Stimulated activated CD4-positive, alpha-beta T cell treated with anti-CD3 and anti-CD28 coated beads, Interleukin-15, amount 100 ng/mL, for 48 hours (primary cell): Measurements from ENCODE around the gene ANKS3.

Source experiments
- DNase-seq, 2 donors: peaks; one replicate each; pipeline ENCODE4 v3.0.0-alpha.2; 2020; ENCODE audit warnings: low read depth in 2 of 2

ANKS3 gene, protein sequence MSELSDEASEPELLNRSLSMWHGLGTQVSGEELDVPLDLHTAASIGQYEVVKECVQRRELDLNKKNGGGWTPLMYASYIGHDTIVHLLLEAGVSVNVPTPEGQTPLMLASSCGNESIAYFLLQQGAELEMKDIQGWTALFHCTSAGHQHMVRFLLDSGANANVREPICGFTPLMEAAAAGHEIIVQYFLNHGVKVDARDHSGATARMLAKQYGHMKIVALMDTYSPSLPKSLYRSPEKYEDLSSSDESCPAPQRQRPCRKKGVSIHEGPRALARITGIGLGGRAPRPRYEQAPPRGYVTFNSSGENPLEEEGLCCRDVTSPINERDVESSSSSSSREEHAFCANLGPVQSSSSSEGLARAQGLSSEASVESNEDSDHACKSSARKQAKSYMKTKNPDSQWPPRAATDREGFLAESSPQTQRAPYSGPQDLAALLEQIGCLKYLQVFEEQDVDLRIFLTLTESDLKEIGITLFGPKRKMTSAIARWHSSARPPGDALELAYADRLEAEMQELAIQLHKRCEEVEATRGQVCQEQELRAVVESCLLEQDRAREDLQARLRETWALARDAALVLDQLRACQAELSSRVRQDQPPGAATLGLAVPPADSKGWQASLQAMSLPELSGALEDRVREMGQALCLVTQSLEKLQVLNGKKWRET

DNA sequence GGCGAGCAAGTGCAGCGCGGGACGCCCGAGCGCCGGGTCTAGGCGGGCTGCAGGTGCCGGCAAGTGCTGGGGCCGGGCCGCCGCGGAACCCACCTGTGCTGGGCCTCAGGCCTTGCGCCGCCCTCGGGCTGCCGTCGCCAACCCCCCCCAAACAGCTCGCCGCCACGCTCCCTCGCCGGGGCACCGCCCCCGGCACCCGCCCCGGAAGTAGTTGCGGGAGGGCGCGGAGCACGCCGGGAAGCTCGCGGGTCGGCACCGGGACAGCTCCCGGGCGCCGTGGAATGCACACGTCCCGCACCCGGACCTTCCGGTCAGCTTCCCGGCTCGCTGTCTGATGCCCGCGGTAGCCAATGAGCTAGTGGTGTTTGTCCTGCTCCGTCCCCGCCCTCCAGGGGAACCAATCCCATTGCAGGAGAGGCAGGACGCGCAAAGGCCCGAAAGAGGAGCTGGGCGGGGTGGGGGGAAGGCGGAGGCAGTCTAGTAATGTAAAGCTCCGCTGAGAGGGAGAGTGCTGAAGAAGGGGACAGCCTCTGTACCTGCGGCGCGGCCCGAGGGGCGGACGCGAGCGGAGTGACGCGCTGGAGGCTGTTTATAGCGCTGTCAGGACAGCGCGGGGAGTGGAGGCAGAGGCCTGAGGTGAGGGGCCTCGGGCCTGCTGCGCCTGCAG, at the start of gene ANKS3, which contains the start of gene DNAAF8:
ANKS3 (minus strand) TSS at position 209 of the 667 bp plus-strand sequence. CDS start 4,122 bp downstream, outside the sequence.
DNAAF8 (plus strand) TSS at position 475 of the 667 bp plus-strand sequence. CDS start 1,978 bp downstream, outside the sequence.
- peak; percentile 58 to 72 for DNase-seq

DNA sequence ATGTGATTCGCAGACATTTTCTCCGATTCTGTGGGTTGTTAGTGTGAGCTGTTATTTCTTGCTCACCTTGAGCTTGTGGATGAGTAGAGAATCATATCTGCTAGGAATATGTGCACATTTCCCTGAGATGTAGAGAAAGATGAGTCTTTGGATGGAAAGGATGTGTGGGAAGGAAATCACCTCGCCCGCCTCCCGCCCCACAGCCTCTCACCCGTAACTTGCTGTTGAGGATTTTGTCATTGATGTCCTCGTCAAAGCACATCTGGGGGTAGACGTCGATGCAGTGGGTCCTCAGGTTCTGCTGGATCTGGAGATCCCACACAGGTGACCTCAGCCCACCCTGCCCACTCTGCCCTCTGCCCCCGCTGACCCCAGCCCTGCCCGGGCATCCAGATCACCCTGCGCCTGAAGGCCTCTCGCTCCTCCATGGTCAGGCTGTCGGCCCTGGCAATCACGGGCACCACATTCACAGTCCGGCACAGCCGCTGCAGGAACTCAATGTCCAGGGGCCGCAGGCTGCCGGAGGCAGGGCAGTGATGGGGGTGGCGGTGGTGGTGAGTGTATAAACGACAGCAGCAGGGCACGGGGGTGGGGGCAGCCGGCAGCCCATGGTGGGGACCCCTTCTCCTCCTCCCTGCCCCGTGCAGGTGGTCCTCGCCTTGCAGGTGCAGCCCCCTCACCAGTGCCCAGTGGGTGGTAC, 49.3 kb upstream of the ANKS3 start:
- DNase-seq: no peak

DNA sequence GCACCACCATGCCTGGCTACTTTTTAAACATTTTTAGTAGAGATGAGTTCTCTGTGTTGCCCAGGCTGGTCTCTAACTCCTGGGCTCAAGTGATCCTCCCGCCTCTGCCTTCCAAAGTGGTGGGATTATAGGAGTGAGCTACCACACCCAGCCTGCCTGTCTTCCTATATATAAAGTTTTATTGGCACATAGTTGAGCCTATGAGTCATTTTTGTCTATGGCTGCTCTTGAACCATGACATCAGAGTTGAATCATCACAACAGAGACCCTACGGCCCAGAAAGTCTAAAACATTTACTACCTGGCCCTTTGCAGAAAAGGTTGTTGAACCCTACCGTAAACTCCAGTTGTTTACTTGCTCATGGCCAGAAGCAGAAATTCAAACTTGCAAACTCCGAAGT, 46.2 kb upstream of the ANKS3 start:
- no peak for DNase-seq

- no peak for DNase-seq
These were observed 44.0 kb upstream of the ANKS3 start for GRCh38 chr16:4778050-4778392.

DNA sequence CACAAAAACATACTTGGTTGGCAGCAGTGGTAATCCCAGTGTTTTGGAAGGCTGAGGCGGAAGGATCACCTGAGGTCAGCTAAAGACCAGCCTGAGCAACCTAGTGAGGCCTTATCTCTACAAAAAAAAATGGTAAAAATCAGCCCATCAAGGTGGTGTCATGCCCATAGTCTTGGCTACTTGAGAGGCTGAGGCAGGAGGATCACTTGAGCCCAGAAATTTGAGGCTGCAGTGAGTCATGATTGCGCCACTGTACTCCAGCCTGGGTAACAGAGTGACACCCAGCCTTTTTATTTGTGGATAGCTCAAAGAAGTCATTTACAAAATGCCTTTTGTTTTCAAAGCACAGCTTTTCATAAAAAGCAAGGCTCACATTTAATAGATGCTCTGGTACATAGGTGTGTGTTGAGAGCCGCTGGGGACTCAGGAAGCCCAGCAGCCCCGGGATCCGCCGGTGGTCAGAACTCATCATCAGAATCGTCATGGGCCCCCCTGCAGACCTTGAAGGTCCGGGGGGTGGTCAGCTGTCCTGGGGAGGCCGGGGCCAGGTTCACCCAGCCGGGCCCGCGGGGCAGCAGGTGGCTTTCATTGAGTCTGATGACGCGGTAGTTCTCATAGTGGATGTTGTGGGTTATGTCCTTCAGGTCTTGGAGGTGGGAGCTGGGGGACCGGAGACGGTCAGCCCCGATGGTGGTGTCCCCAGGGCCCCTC, 43.4 kb upstream of the ANKS3 start:
- DNase-seq: no peak

- no peak for DNase-seq
These were observed 42.2 kb upstream of the ANKS3 start for GRCh38 chr16:4776141-4776705.

- no peak for DNase-seq
These were observed 40.9 kb upstream of the ANKS3 start for GRCh38 chr16:4775005-4775404.

- DNase-seq: no peak
These were observed 38.3 kb upstream of the ANKS3 start for GRCh38 chr16:4772351-4772750.

GRCh38 chr16:4771646-4772045, 37.6 kb upstream of the ANKS3 start:
- no peak for DNase-seq

- DNase-seq: no peak
These were observed 35.2 kb upstream of the ANKS3 start for GRCh38 chr16:4769306-4769638.

GRCh38 chr16:4768549-4769305, 34.7 kb upstream of the ANKS3 start:
- peak; percentile 85 to 88 for DNase-seq

DNA sequence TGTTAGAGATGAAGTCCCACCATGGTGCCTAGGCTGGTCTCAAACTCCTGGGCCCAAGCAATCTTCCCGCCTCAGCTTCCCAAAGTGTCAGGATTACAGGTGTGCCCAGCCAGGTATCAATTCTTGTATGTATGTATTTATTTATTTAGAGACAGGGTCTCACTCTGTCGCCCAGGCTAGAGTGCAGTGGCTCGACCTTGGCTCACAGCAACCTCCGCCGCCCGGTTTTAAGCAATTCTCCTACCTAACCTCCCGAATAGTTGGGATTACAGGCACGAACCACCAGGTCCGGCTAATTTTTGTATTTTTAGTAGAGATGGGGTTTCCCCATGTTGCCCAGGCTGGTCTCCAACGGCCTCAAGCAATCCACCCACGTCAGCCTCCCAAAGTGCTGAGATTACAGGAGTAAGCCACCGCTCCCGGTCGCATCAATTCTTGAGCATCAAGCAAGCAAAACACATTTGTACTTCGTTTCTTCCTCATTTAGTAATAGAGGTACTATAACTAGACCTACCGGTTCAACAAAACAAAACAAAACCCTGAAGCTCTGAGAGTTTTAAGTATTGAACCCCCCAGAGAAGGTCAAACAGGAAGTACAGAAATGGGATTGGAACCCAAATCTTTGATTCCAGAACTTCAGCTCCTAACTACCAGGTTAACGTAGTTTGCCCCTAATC, 33.9 kb upstream of the ANKS3 start:
- no peak for DNase-seq

GRCh38 chr16:4766875-4767628, 33.0 kb upstream of the ANKS3 start, which contains the start of gene ZNF500:
Gene ZNF500 (minus strand): TSS chr16:4767162. CDS start chr16:4765978, 1,184 bp downstream.
- peak; percentile 90 to 97 for DNase-seq

GRCh38 chr16:4765511-4766474, 31.7 kb upstream of the ANKS3 start:
- DNase-seq: no peak

GRCh38 chr16:4763791-4764190, 29.7 kb upstream of the ANKS3 start:
- no peak for DNase-seq

DNA sequence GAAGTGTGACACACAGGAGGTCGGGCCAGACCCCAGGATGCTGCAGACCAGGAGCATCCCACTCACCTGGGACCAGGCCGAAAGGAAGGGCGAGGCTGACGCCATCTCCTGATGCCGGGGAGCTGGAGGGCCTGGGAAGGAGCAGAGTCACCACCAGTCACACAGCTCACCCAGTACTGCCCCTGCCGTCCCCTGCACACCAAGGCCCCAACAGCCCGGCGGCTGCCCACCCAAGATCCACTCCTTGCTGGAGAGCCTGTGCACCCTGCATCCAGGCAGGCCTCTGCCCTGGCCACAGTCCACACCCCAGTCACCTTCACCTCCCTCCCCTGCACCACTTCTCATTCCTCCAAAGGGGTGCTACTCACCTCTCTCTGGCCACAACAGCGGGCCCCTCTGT, 28.1 kb upstream of the ANKS3 start:
- DNase-seq: no peak

GRCh38 chr16:4760221-4760910, 26.3 kb upstream of the ANKS3 start:
- no peak for DNase-seq
